SK-N-MC (cell line): ENCODE data around the gene TRIM9.

ENCODE experiments used
- EZH2 ChIP-seq: fragments of 200-600 bp; sonication (generic); IDR thresholded peaks from one replicate; pipeline ENCODE4 v1.6.1; 2017; ENCODE audit warnings: antibody characterized with exemption
- FOXP2 ChIP-seq: optimal IDR thresholded peaks from 2 replicates; pipeline ENCODE3; 2011; ENCODE audit warnings: mild to moderate bottlenecking, moderate library complexity; ENCODE audit not compliant: insufficient read depth; ENCODE audit errors: extremely low read length, control extremely low read depth
- POLR2AphosphoS5 ChIP-seq: IDR thresholded peaks from 2 replicates; pipeline ENCODE4 v1.6.1; 2012; ENCODE audit warnings: mild to moderate bottlenecking, low read depth, low read length, borderline replicate concordance

GRCh38 chr14:51081712-51082111 is 13.2 kb downstream of the TRIM9 start:
- TF ChIP-seq EZH2 (no peak), POLR2AphosphoS5 (no peak), FOXP2 (no peak)
